Measurements from ENCODE around the gene TBATA.

GRCh38 chr10:70722820-70723424, 62.3 kb downstream of the TBATA start:
- TF ChIP-seq CTCF (optimal IDR thresholded peaks at IDR 0.05 in 1 of 3, IDR thresholded peaks at IDR 0.05 in 1 of 3, conservative IDR thresholded peaks at IDR 0.05 in 1 of 3; ENCODE audit: extremely low read depth in 1 of 3, insufficient read depth in 2 of 3, low read length in 3 of 3) (no peak), EZH2 (IDR thresholded peaks at IDR 0.05; ENCODE audit: low read length) (no peak)
